SKM-1 treated with dmso at 0.1 percent for 144 hours (cell line): ENCODE measurements around the gene GPC5.
"Not testable (repeated sequence)": the region's sequence is repeated elsewhere in the genome, so short reads cannot be mapped to it uniquely, and the experiment has no call there.

Source experiments
- DNase-seq: peaks from one replicate; lab custom pipeline; 2025; ENCODE audit not compliant: unreplicated experiment; lab: John Stamatoyannopoulos, UW

Gene GPC5

GRCh38 chr13:92681239-92681638 lies 1282.8 kb downstream of the GPC5 start:
- no peak for DNase-seq

- DNase-seq: no peak
Measured at GRCh38 chr13:92682832-92683517, 1284.6 kb downstream of the GPC5 start.

GRCh38 chr13:92694047-92694446 lies 1295.6 kb downstream of the GPC5 start:
- no peak for DNase-seq

GRCh38 chr13:92695827-92696226 lies 1297.4 kb downstream of the GPC5 start:
- DNase-seq: not testable (repeated sequence)

- DNase-seq: no peak
Measured at GRCh38 chr13:92716749-92717148, 1318.3 kb downstream of the GPC5 start.

GRCh38 chr13:92717857-92718256 lies 1319.4 kb downstream of the GPC5 start:
- DNase-seq: no peak

- DNase-seq: no peak
Measured at GRCh38 chr13:92719868-92720267, 1321.4 kb downstream of the GPC5 start.

- DNase-seq: no peak
Measured at GRCh38 chr13:92721620-92722019, 1323.2 kb downstream of the GPC5 start.

- DNase-seq: no peak
Measured at GRCh38 chr13:92727118-92727517, 1328.7 kb downstream of the GPC5 start.

- no peak for DNase-seq
Measured at GRCh38 chr13:92734068-92734467, 1335.6 kb downstream of the GPC5 start.

- DNase-seq: no peak
Measured at GRCh38 chr13:92734545-92734944, 1336.1 kb downstream of the GPC5 start.

GRCh38 chr13:92735909-92736308 lies 1337.5 kb downstream of the GPC5 start:
- DNase-seq: no peak

- no peak for DNase-seq
Measured at GRCh38 chr13:92739306-92739818, 1340.9 kb downstream of the GPC5 start.

- no peak for DNase-seq
Measured at GRCh38 chr13:92743992-92744391, 1345.6 kb downstream of the GPC5 start.

GRCh38 chr13:92745258-92745657 lies 1346.8 kb downstream of the GPC5 start:
- DNase-seq: no peak

- DNase-seq: not testable (repeated sequence)
Measured at GRCh38 chr13:92752705-92753104, 1354.3 kb downstream of the GPC5 start.

GRCh38 chr13:92761710-92762109 lies 1363.3 kb downstream of the GPC5 start:
- DNase-seq: no peak

- DNase-seq: no peak
Measured at GRCh38 chr13:92767468-92767867, 1369.0 kb downstream of the GPC5 start.

GRCh38 chr13:92768602-92769001 lies 1370.2 kb downstream of the GPC5 start:
- no peak for DNase-seq

- DNase-seq: no peak
Measured at GRCh38 chr13:92769046-92769445, 1370.6 kb downstream of the GPC5 start.

- no peak for DNase-seq
Measured at GRCh38 chr13:92775658-92776057, 1377.2 kb downstream of the GPC5 start.

- DNase-seq: no peak
Measured at GRCh38 chr13:92781965-92782690, 1383.7 kb downstream of the GPC5 start.
